CD4-positive, alpha-beta T cell (primary cell): ENCODE data around the gene TP53INP2. TPM values are rescaled to one million over a fixed set of nuclear protein-coding genes. Genes with fewer than 3 reads are reported as not detected.
"Not testable (repeated sequence)": the region's sequence is repeated elsewhere in the genome, so short reads cannot be mapped to it uniquely, and the experiment has no call there.

Experiments used
- ATAC-seq: fragments of 200-7000 bp; cut with Tn5 transposase; one replicate; pipeline ENCODE4 v1.10.0; 2022; ENCODE audit warnings: mild to moderate bottlenecking; ENCODE audit not compliant: poor library complexity
- CTCF ChIA-PET: fragments of 350-600 bp; sonication (Branson Sonifier 250); formaldehyde crosslinking; loops from one replicate; lab custom pipeline; 2021; ENCODE audit warnings: antibody characterized with exemption, inconsistent platforms; lab: Charles Lee
- POLR2A ChIA-PET: fragments of 350-600 bp; sonication (Branson Sonifier 250); formaldehyde crosslinking; loops from one replicate; lab custom pipeline; 2021; ENCODE audit warnings: antibody characterized with exemption, inconsistent platforms; lab: Charles Lee
- DNase-seq, 14 experiments: peaks; one replicate each; pipeline ENCODE4 v3.0.0-alpha.2; 2013 to 2020; ENCODE audit warnings: mixed read lengths in 2 of 14
- H3K27ac ChIP-seq, 2 donors: one replicate each; pipeline versions ENCODE4 v1.5.1 to v1.7.0; 2013; ENCODE audit warnings: low read length in 2 of 2, low read depth in 1 of 2, mild to moderate bottlenecking in 1 of 2
- H3K27me3 ChIP-seq, 2 experiments: 1 replicate in 1 of 2; 2 replicates in 1 of 2; pipeline versions ENCODE4 v1.6.1 to v1.7.0; 2013; ENCODE audit warnings: low read length in 2 of 2, control low read depth in 1 of 2, mild to moderate bottlenecking in 1 of 2, moderate library complexity in 1 of 2; ENCODE audit not compliant: insufficient read depth in 2 of 2, control insufficient read depth in 1 of 2
- H3K36me3 ChIP-seq: one replicate; pipeline ENCODE4 v1.6.1; 2013; ENCODE audit warnings: low read length, control low read depth; ENCODE audit not compliant: insufficient read depth
- H3K4me1 ChIP-seq: one replicate; pipeline ENCODE4 v1.6.1; 2013; ENCODE audit warnings: low read length, control low read depth; ENCODE audit not compliant: insufficient read depth
- H3K4me3 ChIP-seq: one replicate; pipeline ENCODE4 v1.5.1; 2013; ENCODE audit warnings: mild to moderate bottlenecking, low read length, moderate library complexity
- H3K9me3 ChIP-seq, 2 experiments: 1 replicate in 1 of 2; 2 replicates in 1 of 2; pipeline versions ENCODE4 v1.6.1 to v1.7.0; 2013; ENCODE audit warnings: low read length in 2 of 2, mild to moderate bottlenecking in 2 of 2, control low read depth in 1 of 2, moderate library complexity in 1 of 2; ENCODE audit not compliant: control insufficient read depth in 1 of 2, insufficient read depth in 1 of 2
- H3K27ac Mint-ChIP-seq: one replicate; pipeline ENCODE4 v1.8.0; 2020; ENCODE audit warnings: mixed read lengths
- H3K27me3 Mint-ChIP-seq: one replicate; pipeline ENCODE4 v1.8.0; 2021; ENCODE audit warnings: mixed read lengths
- H3K36me3 Mint-ChIP-seq: one replicate; pipeline ENCODE4 v1.8.0; 2021; ENCODE audit warnings: low read depth, mixed read lengths
- H3K4me1 Mint-ChIP-seq: one replicate; pipeline ENCODE4 v1.8.0; 2021; ENCODE audit warnings: low read depth, mixed read lengths
- H3K4me3 Mint-ChIP-seq: one replicate; pipeline ENCODE4 v1.8.0; 2020; ENCODE audit warnings: mild to moderate bottlenecking, mixed read lengths
- H3K9me3 Mint-ChIP-seq: one replicate; pipeline ENCODE4 v1.8.0; 2020; ENCODE audit warnings: mixed read lengths
- CTCF ChIP-seq: fragments of 200-600 bp; IDR thresholded peaks from one replicate; pipeline ENCODE4 v1.8.0; 2022; ENCODE audit warnings: antibody characterized with exemption, mild to moderate bottlenecking
- intact Hi-C, 2 experiments: fragments of 100-400 bp; cut with DNase I in 1 of 2; cut with micrococcal nuclease in 1 of 2; formaldehyde crosslinking; loops; one replicate each; pipeline versions ENCODE4 v1.15.1 to v1.9.0; 2023 to 2025; cut with DNase I, micrococcal nuclease
- polyA plus RNA-seq, 2 donors: library from polyadenylated mRNA; unstranded; fragments of 120-200 nt; gene quantifications; one replicate each; pipeline ENCODE4 v1.2.1, GENCODE V29; 2013
- total RNA-seq, 174 experiments: library from RNA in 2 of 174; stranded (reverse) in 2 of 174; gene quantifications; one replicate each; pipeline ENCODE4 v1.2.3 and lab custom pipeline; 2021 to 2026

Gene TP53INP2
- 10 to 100 TPM; 65.8 to 72.7 TPM for total RNA-seq
- 1.2 TPM for polyA plus RNA-seq (2013, experiment 1 of 2)
- 3.7 TPM for polyA plus RNA-seq (2013, experiment 2 of 2)
- total RNA-seq (lab: John Stamatoyannopoulos, UW), result 0.71 to 206 (median 2.6) reads per million in 172 experiments

- H3K27me3 ChIP-seq, result no peaks in the 10 kb centered on the region
- intact Hi-C loops, result loop anchor here (1.0 to 10.0 kb wide), 4 partner anchors 27 to 590 kb away; partner anchors contain the start of genes MAP1LC3A (in 2 of the 2), PIGU (in 2 of the 2), DYNLRB1 (in 1 of the 2) and EIF2S2 (in 1 of the 2)
- H3K4me1 Mint-ChIP-seq, result peaks cover 36% of the 10 kb centered on the region
- H3K4me3 ChIP-seq, result peak within 1 kb of the TSS; percentile 94
- peaks cover 14% of the 10 kb centered on the region for H3K36me3 Mint-ChIP-seq
- peak within 1 kb of the TSS; percentile 94 for H3K27ac Mint-ChIP-seq
- peak within 1 kb of the TSS; percentile 97 for H3K4me3 Mint-ChIP-seq
- H3K27ac ChIP-seq, result peak within 1 kb of the TSS; percentile 59 to 69
- CTCF ChIA-PET, result interaction anchor here (0.6 to 2.0 kb wide), 5 partner anchors 9 to 829 kb away, joined by 3 to 7 read pairs (median 3); partner anchors contain the start of gene PIGU
- peak; percentile 58 for ATAC-seq
- TF ChIP-seq CTCF, result no peak
- peak; percentile 67 to 96 (median 84) for DNase-seq
- H3K36me3 ChIP-seq, result no peaks in the 10 kb centered on the region
- POLR2A ChIA-PET, result interaction anchor here (0.7 to 2.5 kb wide), 7 partner anchors 20 to 1250 kb away, joined by 3 to 24 read pairs (median 4); partner anchors contain the start of genes DYNLRB1, ERGIC3, PIGU and SCAND1
- H3K9me3 Mint-ChIP-seq, result no peaks in the 10 kb centered on the region
- no peaks in the 10 kb centered on the region for H3K9me3 ChIP-seq
- H3K4me1 ChIP-seq, result peaks cover 30% of the 10 kb centered on the region
- H3K27me3 Mint-ChIP-seq, result peaks cover 13% of the 10 kb centered on the region
Measured at GRCh38 chr20:34704177-34705007, at the start of gene TP53INP2. Gene TP53INP2 (plus strand): TSS chr20:34704344. CDS start chr20:34708740, 4,396 bp downstream.

- H3K9me3 ChIP-seq, H3K36me3 ChIP-seq, H3K27me3 ChIP-seq, POLR2A ChIA-PET, DNase-seq, H3K4me1 Mint-ChIP-seq, H3K4me1 ChIP-seq, H3K9me3 Mint-ChIP-seq, ATAC-seq, H3K27me3 Mint-ChIP-seq, intact Hi-C loops, H3K27ac ChIP-seq, H3K4me3 Mint-ChIP-seq, CTCF ChIA-PET, H3K4me3 ChIP-seq, H3K27ac Mint-ChIP-seq: not testable (repeated sequence)
- H3K36me3 Mint-ChIP-seq, result peaks cover 12% of the 10 kb centered on the region
Measured at GRCh38 chr20:34658654-34659053, 45.5 kb upstream of the TP53INP2 start.

- H3K36me3 Mint-ChIP-seq, H3K9me3 Mint-ChIP-seq: not testable (repeated sequence)
Measured at GRCh38 chr20:34661811-34662210, 42.3 kb upstream of the TP53INP2 start.

More at GRCh38 chr20:34661811-34662210, 42.3 kb upstream of the TP53INP2 start:
- H3K27ac ChIP-seq, DNase-seq, H3K36me3 ChIP-seq, POLR2A ChIA-PET, H3K4me1 ChIP-seq, H3K4me1 Mint-ChIP-seq, H3K9me3 ChIP-seq, H3K27me3 ChIP-seq, intact Hi-C loops, ATAC-seq, H3K27ac Mint-ChIP-seq, H3K4me3 ChIP-seq, H3K27me3 Mint-ChIP-seq, H3K4me3 Mint-ChIP-seq: not testable (repeated sequence)
- CTCF ChIA-PET, result interaction anchor here (0.9 kb wide), 1 partner anchor 26 kb away, joined by 4 read pairs; no protein-coding TSS in a partner anchor
